Large intestine (tissue), 3 donors: ENCODE measurements around the gene UBR2. TPM values are rescaled to one million over a fixed set of nuclear protein-coding genes. Genes with fewer than 3 reads are reported as not detected.
"Not testable (repeated sequence)": the region's sequence is repeated elsewhere in the genome, so short reads cannot be mapped to it uniquely, and the experiment has no call there.

Source experiments
- DNase-seq, 2 donors: peaks; one replicate each; pipeline versions ENCODE4 v3.0.0 to v3.0.0-alpha.2; 2013
- H3K27ac ChIP-seq: one replicate; pipeline ENCODE4 v1.5.1; 2013; ENCODE audit warnings: low read length
- H3K27me3 ChIP-seq: 2 replicates; pipeline ENCODE4 v1.6.1; 2013; ENCODE audit warnings: low read length; ENCODE audit not compliant: control insufficient read depth, insufficient read depth
- H3K36me3 ChIP-seq: 2 replicates; pipeline ENCODE4 v1.6.1; 2013; ENCODE audit warnings: low read length; ENCODE audit not compliant: control insufficient read depth, insufficient read depth
- H3K4me1 ChIP-seq: one replicate; pipeline ENCODE4 v1.6.1; 2013; ENCODE audit warnings: low read length; ENCODE audit not compliant: control insufficient read depth, insufficient read depth
- H3K4me3 ChIP-seq: one replicate; pipeline ENCODE4 v1.5.1; 2013; ENCODE audit warnings: low read length
- H3K9me3 ChIP-seq: one replicate; pipeline ENCODE4 v1.6.1; 2013; ENCODE audit warnings: mild to moderate bottlenecking, low read depth, low read length, moderate library complexity; ENCODE audit not compliant: control insufficient read depth
- WGBS: methylation state at CpG from one replicate; pipeline ENCODE4 v1.1.5; 2013; ENCODE audit warnings: low lambda C conversion rate; ENCODE audit not compliant: insufficient coverage; 5-methylcytosine and 5-hydroxymethylcytosine counted together
- polyA plus RNA-seq: library from polyadenylated mRNA; unstranded; fragments of 120-200 nt; gene quantifications from one replicate; pipeline ENCODE4 v1.2.1, GENCODE V29; 2013

The UBR2 gene
- polyA plus RNA-seq, 1 donor = 24.5 TPM

DNA sequence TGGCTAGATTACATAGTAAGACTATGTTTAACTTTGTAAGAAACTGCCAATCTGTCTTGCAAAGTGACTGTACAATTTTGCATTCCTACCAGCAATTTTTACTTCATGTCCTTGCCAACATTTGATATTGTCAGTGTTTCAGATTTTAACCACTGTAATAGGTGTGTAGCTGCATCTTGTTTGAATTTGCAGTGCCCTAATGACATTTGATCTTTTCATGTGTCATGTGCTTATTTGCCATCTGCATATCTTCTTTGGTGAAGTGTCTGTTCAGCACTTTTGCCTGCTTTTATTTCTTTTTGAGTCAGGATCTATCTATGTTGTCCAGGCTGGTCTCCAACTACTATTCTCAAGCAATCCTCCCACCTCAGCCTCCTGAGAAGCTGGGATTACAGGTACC lies 161.0 kb downstream of the UBR2 start:
- Histone ChIP-seq H3K36me3 (no peaks in the 10 kb centered on the region), H3K27me3 (peaks cover 3% of the 10 kb centered on the region), H3K4me3 (no peak overlapping the region), H3K9me3 (no peaks in the 10 kb centered on the region), H3K27ac (no peak overlapping the region), H3K4me1 (peaks cover 5% of the 10 kb centered on the region)
- DNase-seq = no peak

GRCh38 chr6:42726026-42726425 lies 162.2 kb downstream of the UBR2 start:
- peaks cover 3% of the 10 kb centered on the region for H3K27me3 ChIP-seq
- DNase-seq = no peak
- no peaks in the 10 kb centered on the region for H3K9me3 ChIP-seq
- H3K36me3 ChIP-seq = no peaks in the 10 kb centered on the region
- peaks cover 5% of the 10 kb centered on the region for H3K4me1 ChIP-seq
- H3K27ac ChIP-seq = no peak overlapping the region
- no peak overlapping the region for H3K4me3 ChIP-seq

GRCh38 chr6:42726485-42727086 lies 162.8 kb downstream of the UBR2 start:
- Histone ChIP-seq H3K9me3 (no peaks in the 10 kb centered on the region), H3K27ac (peak overlapping the region; percentile 14), H3K27me3 (peaks cover 3% of the 10 kb centered on the region), H3K4me3 (peak overlapping the region; percentile 36), H3K4me1 (peaks cover 5% of the 10 kb centered on the region), H3K36me3 (no peaks in the 10 kb centered on the region)
- WGBS = 13% methylated on average over 4 of the region's 14 CpGs
- DNase-seq = peak; percentile 77 to 83

GRCh38 chr6:42727087-42727611 lies 163.3 kb downstream of the UBR2 start:
- H3K27me3 ChIP-seq = peaks cover 3% of the 10 kb centered on the region
- H3K4me1 ChIP-seq = peaks cover 5% of the 10 kb centered on the region
- peak overlapping the region; percentile 36 for H3K4me3 ChIP-seq
- no peaks in the 10 kb centered on the region for H3K9me3 ChIP-seq
- WGBS = no CpG with 5 or more reads among the region's 52 CpGs
- peak overlapping the region; percentile 14 for H3K27ac ChIP-seq
- H3K36me3 ChIP-seq = no peaks in the 10 kb centered on the region
- DNase-seq = peak in 1 of 2 donors; percentile 57

GRCh38 chr6:42727627-42728026 lies 163.8 kb downstream of the UBR2 start:
- no CpG with 5 or more reads among the region's 22 CpGs for WGBS
- DNase-seq = no peak
- Histone ChIP-seq H3K36me3 (no peaks in the 10 kb centered on the region), H3K4me3 (peak overlapping the region; percentile 36), H3K4me1 (peaks cover 5% of the 10 kb centered on the region), H3K27me3 (peaks cover 3% of the 10 kb centered on the region), H3K9me3 (no peaks in the 10 kb centered on the region), H3K27ac (peak overlapping the region; percentile 14)

GRCh38 chr6:42729731-42730130 lies 165.9 kb downstream of the UBR2 start:
- no peak overlapping the region for H3K4me3 ChIP-seq
- H3K9me3 ChIP-seq = no peaks in the 10 kb centered on the region
- no peaks in the 10 kb centered on the region for H3K36me3 ChIP-seq
- no peak overlapping the region for H3K27ac ChIP-seq
- peaks cover 5% of the 10 kb centered on the region for H3K4me1 ChIP-seq
- peaks cover 3% of the 10 kb centered on the region for H3K27me3 ChIP-seq
- WGBS = no CpG with 5 or more reads among the region's 3 CpGs
- no peak for DNase-seq

- H3K4me1 ChIP-seq, H3K27me3 ChIP-seq, H3K36me3 ChIP-seq, H3K9me3 ChIP-seq, H3K27ac ChIP-seq, DNase-seq, H3K4me3 ChIP-seq: not testable (repeated sequence)
- 95% methylated on average over 2 of the region's 13 CpGs for WGBS
Measured at GRCh38 chr6:42733867-42734481, 170.1 kb downstream of the UBR2 start.

GRCh38 chr6:42735976-42736375 lies 172.1 kb downstream of the UBR2 start:
- no peak overlapping the region for H3K4me3 ChIP-seq
- no peak overlapping the region for H3K27ac ChIP-seq
- no peak for DNase-seq
- no CpG with 5 or more reads among the region's 3 CpGs for WGBS
- H3K4me1 ChIP-seq = no peaks in the 10 kb centered on the region
- H3K9me3 ChIP-seq = no peaks in the 10 kb centered on the region
- no peaks in the 10 kb centered on the region for H3K36me3 ChIP-seq
- no peaks in the 10 kb centered on the region for H3K27me3 ChIP-seq

DNA sequence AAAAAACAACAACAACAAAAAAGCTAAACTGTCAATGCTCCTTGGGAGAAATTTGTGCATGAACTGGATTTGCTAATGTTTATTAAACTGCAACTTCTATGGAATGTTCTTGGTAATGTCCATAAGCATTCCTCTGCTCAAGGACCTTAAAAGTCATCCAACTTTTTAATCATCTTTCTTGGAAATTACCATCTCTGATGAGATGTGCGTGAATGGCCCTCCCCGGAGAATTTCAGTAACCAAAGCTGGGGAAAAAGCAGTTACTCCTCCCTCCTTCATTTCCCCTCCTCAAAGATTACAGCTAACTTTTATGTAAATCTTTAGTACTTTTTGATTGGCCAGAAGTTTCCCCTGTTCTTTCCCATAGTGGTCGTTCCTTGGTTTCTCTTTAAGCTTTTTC lies 176.9 kb downstream of the UBR2 start:
- Histone ChIP-seq H3K36me3 (no peaks in the 10 kb centered on the region), H3K4me1 (peaks cover 7% of the 10 kb centered on the region), H3K4me3 (no peak overlapping the region), H3K9me3 (no peaks in the 10 kb centered on the region), H3K27ac (no peak overlapping the region), H3K27me3 (no peaks in the 10 kb centered on the region)
- no peak for DNase-seq
- no CpG with 5 or more reads among the region's 3 CpGs for WGBS

GRCh38 chr6:42742116-42742894 lies 178.5 kb downstream of the UBR2 start:
- WGBS = no CpG with 5 or more reads among the region's 5 CpGs
- no peaks in the 10 kb centered on the region for H3K27me3 ChIP-seq
- no peaks in the 10 kb centered on the region for H3K36me3 ChIP-seq
- peaks cover 7% of the 10 kb centered on the region for H3K4me1 ChIP-seq
- H3K9me3 ChIP-seq = no peaks in the 10 kb centered on the region
- peak in 1 of 2 donors; percentile 21 for DNase-seq
- H3K27ac ChIP-seq = no peak overlapping the region
- no peak overlapping the region for H3K4me3 ChIP-seq
